SHP77 (cell line): ENCODE measurements around the gene RSBN1L.
"Not testable (repeated sequence)": the region's sequence is repeated elsewhere in the genome, so short reads cannot be mapped to it uniquely, and the experiment has no call there.

Source experiments
- DNase-seq, 2 experiments: peaks; one replicate each; lab custom pipeline; 2025; lab: John Stamatoyannopoulos, UW

Gene RSBN1L

DNA sequence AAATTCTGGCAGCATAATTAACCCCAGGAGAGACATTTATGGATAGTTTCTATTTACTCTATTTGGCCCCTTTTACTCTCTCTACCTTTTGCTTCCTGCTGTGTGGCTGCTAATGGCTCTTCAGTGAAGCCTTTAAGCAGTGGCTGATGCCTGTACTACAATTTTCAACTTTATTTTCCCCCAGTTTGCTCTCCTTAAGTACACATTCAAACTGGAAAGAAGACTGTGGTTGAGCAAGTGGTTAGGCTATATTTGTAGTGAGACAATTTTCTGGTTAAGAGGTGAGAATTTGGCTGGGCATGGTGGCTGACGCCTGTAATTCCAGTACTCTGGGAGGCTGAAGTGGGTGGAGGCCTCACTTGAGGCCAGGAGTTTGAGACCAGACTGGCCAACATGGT lies 8.5 kb upstream of the RSBN1L start:
- DNase-seq: no peak

DNA sequence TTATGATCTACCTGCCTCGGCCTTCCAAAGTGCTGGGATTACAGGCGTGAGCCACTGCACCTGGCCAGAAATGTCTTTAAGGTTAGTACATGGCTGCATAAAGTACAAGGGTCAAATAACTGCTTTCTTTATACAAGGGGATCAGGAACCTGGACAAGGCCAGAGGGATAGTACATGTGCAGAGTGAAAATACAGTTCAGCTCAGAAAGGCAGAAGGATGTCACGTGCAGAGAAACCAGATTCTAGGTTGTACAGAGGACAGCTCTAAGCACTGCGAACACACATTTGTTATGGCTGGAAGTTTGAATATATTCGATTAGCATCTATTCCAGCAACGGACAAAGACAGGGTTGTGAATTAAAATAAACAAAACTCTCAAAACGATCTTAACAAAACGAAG lies 6.0 kb upstream of the RSBN1L start:
- DNase-seq: no peak

DNA sequence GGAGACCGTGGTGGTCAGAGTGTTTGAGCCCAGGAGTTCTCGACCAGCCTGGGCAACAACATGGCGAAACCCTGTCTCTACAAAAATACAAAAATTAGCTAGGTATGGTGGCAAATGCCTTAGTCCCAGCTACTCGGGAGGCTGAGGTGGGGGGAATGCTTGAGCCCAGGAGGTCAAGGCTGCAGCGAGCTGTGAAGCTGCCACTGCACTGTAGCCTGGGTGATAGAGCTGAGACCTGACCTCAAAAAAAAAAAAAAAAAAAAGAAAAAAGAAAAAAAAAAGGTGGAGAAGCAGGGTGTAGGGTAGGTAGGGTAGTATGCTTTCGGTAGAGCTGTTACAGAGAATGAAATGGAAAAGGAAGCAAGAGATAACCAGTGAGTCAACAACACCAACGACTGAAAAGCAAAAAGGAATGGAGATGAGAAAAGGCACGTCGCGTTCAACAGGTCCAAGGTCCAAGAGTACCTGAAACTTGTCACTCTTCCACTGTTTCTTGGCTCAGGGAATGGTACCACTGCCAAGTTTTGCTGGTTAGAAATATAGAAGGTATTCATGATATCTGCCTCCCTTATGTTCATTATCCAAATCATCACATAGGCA lies 4.3 kb upstream of the RSBN1L start:
- no peak for DNase-seq

DNA sequence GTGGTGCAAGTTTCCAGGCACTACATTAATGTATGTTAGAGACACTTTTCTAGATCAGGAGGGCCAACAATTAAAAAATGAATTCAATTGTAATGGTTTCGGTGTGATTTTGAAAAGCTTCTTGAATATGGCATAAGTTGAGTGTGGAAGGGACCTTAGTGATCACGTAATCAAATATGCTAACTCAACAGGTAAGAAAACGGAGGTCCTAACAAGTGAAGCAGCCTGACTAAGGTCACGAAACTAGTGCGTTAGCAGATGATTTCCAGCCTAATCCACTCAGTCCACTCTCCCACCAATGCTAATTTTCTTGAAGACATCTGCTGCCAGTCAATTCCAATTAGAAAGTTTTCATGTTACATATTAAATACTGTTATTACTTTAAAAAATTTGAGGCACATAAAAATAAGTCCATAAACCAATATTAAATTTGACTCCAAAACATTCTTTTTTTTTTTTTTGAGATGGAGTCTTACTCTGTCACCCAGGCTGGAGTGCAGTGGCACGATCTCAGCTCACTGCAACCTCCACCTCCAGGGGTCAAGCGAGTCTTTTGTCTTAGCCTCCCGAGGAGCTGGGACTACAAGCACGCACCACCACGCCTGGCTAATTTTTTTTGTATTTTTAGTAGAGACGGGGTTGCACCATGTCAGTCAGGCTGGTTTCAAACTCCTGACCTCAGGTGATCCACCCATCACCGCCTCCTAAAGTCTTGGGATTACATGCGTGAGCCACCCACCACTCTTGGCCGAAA lies 2.3 kb upstream of the RSBN1L start:
- no peak for DNase-seq

DNA sequence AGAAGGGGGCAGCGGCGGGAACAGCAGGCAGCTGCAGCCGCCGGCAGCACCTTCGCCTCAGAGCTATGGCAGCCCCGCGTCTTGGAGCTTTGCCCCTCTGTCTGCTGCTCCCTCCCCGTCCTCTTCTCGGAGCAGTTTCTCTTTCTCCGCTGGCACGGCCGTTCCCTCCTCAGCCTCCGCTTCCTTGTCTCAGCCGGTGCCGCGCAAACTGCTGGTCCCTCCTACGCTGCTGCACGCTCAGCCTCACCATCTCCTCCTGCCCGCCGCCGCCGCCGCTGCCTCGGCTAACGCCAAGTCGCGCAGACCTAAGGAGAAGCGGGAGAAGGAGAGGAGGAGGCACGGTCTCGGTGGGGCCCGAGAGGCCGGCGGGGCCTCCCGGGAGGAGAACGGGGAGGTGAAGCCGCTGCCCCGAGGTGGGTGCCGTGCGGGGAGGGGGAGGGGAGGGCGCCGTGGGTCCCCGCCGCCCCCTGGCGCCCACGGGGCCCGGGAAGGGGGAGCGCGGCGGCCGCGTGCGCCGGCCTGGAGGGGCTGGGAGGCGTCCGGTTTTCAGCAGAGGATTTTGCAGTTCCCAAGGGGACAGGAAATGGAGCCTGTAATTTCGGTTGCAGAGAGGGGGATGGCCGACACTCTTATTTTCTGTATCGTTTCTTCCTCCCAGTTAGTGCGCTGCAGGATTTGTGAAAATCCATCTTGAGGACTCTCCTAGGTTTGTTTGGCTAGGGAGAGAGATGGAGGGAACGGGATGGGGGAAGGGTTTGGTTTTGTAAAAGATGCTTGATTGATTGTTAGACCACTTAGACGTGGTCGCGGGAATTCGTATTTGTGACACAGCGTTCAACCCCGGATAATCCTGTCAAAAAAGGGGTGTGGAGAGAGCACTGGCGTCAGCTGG lies 630 bp downstream of the RSBN1L start:
- DNase-seq: peak; percentile 5 to 49

DNA sequence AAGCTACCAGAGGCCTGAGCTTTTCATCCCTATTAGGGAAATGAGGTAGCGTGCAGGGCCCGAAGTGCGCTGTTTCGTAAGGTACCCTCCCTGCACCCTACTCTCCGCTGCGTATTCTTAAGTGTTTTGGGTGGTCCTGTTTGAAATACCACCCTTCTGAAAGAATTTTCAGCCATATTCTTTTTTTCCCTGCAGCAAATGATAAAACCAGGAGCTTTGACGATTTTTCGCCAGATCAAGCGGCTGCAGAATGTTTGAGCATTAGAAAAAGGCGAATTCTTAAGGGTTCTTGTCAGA lies 1.2 kb downstream of the RSBN1L start:
- no peak for DNase-seq

DNA sequence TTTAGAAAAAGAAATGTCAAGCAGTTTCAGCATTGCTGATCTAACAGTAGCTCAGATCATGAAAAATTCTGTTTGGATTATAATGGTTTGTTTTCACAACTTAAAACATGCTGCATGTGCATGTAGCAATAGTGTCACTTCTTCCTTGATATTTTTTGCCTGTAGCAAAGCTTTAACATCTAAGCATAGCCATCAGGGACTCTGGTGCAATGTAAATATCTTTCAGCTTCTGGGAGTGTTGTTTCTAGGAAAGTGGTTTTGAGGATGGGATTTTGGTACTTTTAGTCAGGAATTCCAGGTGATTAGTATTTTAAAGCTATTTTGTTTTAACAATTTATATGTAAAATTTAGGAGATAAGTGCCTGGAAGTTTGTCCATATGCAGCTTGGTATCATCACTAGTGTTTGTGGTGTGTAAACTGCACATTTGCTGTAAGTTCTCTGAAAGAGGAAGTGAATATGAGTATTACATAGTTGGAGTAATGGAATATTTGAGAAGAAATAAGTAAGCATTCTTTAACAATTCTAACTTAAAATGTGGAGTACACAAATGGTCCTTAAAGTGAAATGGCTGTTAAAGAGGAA lies 1.9 kb downstream of the RSBN1L start:
- DNase-seq: no peak

DNA sequence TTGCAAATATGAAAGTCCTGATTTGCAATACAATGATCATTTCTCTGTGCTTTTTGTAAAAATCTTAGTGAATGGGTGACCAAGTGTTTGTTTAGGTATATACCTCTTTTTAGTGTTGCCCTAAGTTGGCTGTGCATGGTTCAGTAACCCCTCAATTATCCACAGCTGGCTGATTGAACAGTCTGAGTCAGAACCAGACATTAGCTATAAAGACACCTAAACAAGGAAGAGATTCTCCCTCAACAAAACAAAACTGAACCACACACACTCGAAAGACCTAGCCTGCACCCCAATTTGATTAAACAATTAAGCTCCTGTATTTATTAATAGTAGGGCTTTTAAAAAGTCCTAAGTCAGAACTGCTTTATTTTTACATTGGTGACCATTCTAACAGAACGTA lies 2.8 kb downstream of the RSBN1L start:
- DNase-seq: no peak

DNA sequence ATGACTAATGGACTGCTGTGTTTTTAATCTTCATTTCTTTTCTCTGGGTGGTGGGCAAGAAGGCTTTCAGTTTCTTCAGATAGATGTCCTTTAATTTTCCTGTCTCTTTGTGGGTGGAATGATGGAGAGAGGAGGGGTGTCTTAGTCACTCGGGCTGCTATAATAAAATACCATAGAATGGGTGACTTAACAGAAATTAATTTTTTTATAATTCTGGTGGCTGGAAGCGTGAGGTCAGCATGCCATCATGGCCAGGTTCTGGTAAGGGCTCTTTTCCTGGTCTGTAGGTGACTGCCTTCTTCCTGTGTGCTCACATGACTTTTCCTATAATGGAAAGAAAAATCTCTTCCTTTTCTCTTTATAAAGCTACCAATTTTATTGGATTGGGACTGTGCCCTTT lies 6.3 kb downstream of the RSBN1L start:
- no peak for DNase-seq

DNA sequence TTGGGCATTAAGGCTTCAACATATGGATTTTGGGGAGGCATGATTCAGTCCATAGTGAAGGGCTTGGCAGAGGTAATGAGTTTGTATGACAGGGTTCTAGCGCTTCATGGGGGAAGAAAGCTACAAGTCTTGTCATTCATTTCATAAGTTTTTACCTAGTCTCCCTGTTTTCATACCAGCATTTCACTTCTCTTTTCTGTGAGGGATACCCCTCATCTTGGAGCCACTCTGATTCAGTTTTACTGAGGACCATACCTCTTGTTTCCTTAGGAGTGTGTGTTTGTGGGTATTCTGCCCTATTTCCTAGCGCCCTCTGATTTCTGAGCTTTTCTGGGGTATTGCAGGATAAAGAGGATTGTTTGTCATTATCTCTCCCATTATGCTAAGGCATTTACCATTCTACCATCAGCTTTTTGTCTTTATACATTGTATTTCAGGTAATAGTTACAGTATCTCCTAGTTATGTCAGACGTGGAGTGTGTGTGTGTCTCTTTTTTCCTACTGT lies 6.8 kb downstream of the RSBN1L start:
- no peak for DNase-seq

DNA sequence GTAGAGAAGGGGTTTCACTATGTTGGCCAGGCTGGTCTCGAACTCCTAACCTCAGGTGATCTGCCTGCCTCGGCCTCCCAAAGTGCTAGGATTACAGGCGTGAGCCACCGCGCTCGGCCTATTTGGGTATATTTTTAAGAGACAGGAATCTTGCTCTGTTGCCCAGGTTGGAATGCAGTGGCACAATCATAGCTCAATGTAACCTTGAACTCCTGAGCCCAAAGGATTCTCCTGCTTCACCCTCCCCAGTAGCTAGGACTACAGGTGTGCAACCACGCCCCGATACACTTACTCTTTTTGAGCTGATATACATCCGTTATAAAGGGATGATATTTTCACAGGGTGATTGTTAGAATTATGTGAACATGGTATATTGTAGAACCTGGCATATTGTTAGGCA lies 7.4 kb downstream of the RSBN1L start:
- DNase-seq: not testable (repeated sequence)

DNA sequence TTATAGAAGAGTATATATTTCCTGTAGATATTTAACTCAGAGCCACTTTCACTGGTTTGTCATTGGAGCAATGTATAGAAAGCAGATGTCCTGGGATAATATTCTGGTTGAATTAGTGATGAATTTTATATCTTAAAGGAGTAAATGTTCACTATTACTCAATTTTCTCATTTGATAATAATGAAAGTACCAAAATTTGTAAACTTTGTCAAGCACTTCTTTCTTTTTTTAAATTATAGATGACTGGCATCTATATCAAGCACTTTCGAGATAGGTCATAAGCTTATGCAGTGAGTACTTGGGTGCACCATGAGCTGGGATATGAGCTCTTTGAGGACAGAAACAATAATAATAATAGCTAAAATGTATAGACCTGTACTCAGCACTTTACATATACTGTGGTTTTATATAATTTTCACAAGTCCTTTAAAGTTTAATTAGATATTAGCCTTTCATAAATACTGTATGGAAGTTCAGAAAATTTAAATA lies 11.3 kb downstream of the RSBN1L start:
- DNase-seq: no peak

DNA sequence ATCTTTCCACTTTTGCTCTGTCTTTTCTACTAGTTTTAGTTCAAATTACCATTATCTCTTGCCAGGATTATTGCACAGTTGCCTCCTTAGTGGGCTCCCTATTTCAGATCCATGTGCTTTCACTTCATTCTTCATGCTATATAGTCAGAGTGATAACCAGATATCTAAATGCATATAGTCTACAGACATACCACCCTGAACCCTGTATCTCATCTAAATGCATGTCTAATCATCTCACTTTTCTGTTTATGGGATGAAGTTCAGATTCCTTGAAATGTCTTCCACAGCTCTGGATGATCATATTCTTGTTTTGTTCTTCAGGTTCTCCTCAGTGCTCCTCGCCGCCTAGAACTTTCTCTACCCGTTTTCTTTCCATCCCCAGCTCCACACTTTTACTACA lies 13.8 kb downstream of the RSBN1L start:
- DNase-seq: no peak

DNA sequence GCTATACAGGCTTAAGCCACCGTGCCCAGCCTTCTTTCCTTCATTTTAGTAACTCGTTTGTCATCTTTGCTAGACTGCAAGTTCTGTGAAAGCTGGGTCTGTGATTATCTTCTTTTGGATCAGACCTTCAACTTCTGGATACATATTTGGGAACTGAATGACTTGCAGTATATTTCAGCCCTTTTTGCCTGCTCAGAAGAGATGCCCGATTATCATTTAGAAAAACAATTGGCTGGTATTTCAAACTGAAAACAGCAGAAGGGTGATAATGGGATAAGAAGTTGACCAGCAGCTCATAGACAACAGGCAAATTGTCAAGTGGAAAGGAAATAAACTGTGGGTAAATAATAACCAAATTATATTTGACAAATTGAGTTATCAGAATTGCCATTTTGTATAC lies 14.6 kb downstream of the RSBN1L start:
- no peak for DNase-seq

DNA sequence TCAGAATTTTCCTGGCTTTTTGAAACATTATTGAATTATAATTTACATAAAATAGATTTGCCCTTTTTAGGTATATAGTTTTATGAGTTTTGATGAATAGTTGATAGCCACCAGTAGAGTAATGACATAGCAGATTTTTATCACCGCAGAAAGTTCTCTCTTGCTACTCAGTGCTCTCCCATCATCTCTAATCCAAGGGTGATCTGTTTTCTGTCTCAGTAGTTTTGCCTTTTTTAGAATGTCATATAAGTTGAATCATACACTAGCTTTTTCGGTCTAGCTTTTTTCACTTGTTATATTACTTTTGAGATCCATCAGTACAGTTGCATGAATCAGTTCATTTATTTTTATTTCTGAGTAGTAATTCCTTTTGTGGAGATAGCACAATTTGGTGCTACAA lies 17.9 kb downstream of the RSBN1L start:
- no peak for DNase-seq

DNA sequence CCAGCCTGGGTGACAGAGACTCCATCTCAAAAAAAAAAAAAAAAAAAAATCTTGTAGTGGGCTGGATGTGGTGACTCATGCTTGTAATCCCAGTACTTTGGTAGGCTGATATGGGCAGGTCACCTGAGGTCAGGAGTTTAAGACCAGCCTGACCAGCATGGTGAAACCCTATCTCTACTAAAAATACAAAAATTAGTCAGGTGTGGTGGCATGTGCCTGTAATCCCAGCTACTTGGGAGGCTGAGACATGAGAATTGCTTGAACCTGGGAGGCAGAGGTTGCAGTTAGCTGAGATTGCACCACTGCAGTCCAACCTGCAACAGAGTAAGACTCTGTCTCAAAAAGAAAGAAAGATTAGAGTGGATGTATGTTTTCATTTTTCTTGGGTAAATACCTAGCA lies 18.7 kb downstream of the RSBN1L start:
- not testable (repeated sequence) for DNase-seq

DNA sequence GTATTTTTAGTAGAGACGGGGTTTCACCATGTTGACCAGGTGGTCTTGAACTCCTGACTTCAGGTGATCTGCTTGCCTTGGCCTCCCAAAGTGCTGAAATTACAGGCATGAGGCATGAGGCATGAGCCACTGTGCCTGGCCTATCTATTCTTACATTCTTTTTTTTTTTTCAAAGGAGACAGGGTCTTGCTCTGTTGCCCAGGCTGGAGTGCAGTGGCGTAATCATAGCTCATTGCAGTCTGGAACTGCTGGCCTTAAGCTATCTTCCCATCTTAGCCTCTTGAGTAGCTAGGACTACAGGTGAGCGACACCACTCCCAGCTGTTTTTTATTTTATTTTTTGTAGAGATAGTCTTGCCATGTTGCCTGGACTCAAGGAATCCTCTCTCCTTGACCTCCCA lies 20.5 kb downstream of the RSBN1L start:
- DNase-seq: no peak

DNA sequence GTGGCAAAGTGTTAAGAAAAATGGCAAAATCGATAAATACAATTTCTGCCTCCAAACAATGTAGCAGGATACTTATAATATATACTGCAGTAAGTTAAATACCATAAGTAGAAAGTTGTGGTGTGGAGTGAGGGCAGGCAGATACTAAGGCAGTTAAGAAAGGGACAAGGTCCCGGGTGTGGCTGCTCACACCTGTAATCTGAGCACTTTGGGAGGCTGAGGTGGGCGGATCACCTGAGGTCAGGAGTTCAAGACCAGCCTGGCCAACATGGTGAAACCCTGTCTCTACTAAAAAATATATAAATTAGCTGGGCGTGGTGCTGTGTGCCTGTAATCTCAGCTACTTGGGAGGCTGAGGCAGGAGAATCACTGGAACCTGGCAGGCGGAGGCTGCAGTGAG lies 21.3 kb downstream of the RSBN1L start:
- not testable (repeated sequence) for DNase-seq

DNA sequence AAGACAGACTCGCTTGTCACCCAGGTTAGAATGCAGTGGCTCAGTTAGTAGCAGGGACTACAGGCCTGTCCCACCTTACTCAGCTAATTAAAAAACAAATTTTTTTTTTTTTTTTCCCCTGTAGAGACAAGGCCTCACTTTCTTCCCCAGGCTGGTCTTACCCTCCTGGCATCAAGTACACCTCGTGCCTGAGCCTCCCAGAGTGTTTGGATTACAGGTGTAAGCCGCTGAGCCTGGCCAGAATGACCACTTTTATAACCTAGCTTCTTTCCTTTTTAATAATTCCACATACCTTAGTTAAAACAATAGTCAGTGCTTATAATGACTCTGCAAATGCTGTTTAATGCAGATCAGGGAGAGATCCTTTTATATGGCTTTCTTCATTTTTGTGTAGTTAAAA lies 31.3 kb downstream of the RSBN1L start:
- peak in 1 of 2 experiments; percentile 0 for DNase-seq

DNA sequence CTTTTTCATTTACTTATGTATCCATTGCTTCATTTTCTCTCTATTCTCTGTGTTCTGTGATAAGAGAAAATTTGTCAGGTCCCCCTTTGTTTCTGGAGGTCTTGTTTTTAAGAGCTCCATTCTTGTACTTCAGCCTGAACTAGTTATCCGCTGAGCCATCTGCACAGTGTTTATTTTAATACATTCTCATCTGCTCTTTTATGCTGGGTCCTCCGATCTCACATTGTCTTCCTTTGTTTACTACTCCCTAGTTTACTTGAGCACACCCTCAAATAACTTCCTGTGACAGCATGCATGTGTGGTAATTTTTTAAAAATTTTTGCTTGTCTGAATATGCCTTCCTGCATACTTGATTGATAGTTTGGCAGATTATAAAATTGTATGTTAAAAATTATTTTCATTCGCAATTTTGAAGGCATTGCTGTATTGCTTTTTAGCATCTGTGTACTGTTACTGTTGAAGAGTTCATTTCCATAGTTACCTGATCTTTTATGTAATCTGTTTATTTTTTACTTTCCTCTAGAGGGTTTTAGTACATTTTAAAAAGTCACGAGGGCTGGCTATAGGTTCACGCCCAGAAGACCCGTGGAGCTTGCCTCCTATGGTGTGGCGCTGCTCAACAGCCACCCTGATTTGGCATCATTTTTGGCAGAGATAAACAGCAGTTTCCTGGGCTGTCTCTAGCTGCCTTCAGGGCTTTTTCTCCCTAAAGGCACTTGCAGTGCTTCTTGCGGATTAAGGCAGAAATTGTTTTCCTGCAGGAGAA lies 31.9 kb downstream of the RSBN1L start:
- peak; percentile 8 to 26 for DNase-seq

DNA sequence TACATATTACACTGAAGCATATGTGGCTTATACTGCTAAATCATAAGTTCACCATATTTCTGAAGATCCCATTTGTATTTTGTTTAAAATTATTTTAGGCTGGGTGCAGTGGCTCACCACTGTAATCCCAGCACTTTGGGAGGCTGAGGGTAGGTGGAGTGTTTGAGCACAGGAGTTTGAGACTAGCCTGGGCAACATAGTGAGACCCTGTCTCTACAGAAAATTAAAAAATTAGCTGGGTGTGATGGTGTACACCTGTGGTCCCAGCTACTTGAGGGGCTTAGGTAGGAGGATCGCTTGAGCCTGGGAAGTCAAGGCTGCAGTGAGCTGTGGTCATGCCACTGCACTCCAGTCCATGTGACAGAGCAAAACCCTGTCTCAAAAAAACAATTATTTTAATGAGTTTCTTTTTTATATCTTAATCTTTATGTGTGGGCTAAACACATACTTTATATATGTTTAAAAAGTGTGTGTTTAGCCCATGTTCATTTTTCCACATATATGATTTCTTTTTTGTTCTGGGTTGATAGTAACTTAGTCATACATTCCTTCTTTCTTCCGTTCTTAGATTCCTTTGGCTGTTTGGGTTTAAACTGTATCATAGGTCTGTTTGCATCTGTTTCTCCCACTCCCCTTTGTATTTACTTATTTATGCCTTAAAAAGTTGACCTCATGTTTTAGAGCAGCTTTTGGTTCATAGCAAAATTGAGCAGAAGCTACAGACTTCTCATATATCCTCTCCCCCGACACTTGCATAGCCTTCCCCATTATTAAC lies 33.5 kb downstream of the RSBN1L start:
- DNase-seq: no peak
